ENCODE measurements around the gene TOMM20.

DNA sequence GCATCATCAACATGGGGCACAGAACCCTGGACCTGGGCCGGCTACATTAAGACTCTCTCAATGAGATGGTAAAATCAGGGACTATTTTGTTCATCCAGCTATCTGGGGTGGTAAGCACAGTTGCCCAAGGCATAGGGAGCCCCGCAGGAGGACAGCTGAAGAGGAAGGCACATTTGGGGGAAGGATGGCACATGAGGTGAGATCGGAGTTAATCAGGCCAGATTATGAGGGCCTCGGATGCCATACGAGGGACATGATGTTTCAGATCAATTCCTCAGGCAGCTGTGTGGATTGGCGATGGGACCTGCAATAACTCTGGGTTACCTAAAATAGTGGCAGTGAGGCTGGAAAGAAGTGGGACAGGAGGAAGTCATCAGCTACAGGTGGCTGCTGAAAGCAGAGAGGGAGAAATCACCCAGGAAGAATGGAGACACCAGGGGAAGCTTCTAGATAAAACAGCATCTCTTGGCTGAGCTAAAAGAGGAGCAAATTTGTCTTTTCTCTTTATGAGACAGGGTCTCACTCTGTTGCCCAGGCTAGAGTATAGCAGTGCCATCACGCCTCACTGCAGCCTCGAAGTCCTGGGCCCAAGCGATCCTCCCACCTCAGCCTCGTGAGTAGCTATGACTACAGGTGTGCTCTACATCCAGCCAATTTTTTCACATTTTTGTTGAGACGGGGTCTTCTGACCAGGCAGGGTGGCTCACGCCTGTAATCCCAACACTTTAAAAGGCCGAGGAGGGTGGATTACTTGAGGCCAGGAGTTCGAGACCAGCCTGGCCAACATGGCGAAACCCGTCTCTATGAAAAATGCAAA lies 21.1 kb downstream of the TOMM20 start:
- TF ChIP-seq, protein P1, sequence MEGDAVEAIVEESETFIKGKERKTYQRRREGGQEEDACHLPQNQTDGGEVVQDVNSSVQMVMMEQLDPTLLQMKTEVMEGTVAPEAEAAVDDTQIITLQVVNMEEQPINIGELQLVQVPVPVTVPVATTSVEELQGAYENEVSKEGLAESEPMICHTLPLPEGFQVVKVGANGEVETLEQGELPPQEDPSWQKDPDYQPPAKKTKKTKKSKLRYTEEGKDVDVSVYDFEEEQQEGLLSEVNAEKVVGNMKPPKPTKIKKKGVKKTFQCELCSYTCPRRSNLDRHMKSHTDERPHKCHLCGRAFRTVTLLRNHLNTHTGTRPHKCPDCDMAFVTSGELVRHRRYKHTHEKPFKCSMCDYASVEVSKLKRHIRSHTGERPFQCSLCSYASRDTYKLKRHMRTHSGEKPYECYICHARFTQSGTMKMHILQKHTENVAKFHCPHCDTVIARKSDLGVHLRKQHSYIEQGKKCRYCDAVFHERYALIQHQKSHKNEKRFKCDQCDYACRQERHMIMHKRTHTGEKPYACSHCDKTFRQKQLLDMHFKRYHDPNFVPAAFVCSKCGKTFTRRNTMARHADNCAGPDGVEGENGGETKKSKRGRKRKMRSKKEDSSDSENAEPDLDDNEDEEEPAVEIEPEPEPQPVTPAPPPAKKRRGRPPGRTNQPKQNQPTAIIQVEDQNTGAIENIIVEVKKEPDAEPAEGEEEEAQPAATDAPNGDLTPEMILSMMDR (IDR thresholded peaks at IDR 0.05) = no peak
- TF ChIP-seq EZH2 (IDR thresholded peaks at IDR 0.05; ENCODE audit: borderline replicate concordance, insufficient read depth, low read depth, low read length, poor library complexity, severe bottlenecking) = no peak

All from B cell (primary cell).